Ascending aorta (tissue), 2 donors: ENCODE measurements around the gene FAIM2. TPM values are rescaled to one million over a fixed set of nuclear protein-coding genes. Genes with fewer than 3 reads are reported as not detected.

ENCODE experiments used
- DNase-seq, 2 donors: peaks; one replicate each; pipeline ENCODE4 v3.0.0-alpha.2; 2019; ENCODE audit warnings: low spot score in 2 of 2
- H3K27ac ChIP-seq, 2 donors: fragments of 200-600 bp; sonication (generic); one replicate each; pipeline ENCODE4 v1.5.1; 2016 to 2017; ENCODE audit warnings: mild to moderate bottlenecking in 1 of 2
- H3K27me3 ChIP-seq: fragments of 200-600 bp; sonication (generic); one replicate; pipeline ENCODE4 v1.5.1; 2017
- H3K36me3 ChIP-seq, 2 donors: fragments of 200-600 bp; sonication (generic); one replicate each; pipeline ENCODE4 v1.5.1; 2016
- H3K4me1 ChIP-seq, 2 donors: fragments of 200-600 bp; sonication (generic); one replicate each; pipeline ENCODE4 v1.5.1; 2016 to 2017; ENCODE audit warnings: mild to moderate bottlenecking in 1 of 2
- H3K4me3 ChIP-seq, 2 donors: fragments of 200-600 bp; sonication (generic); one replicate each; pipeline ENCODE4 v1.5.1; 2016 to 2017; ENCODE audit warnings: mild to moderate bottlenecking in 1 of 2
- H3K9me3 ChIP-seq, 2 donors: fragments of 200-600 bp; sonication (generic); one replicate each; pipeline ENCODE4 v1.5.1; 2016
- intact Hi-C: fragments of 100-400 bp; cut with DNase I; formaldehyde crosslinking; loops from one replicate; pipeline ENCODE4 v1.15.1; 2023
- total RNA-seq: library from RNA; depleted of rRNA; stranded (reverse); fragments of >200 nt; gene quantifications from one replicate; pipeline ENCODE4 v1.1.0, GENCODE V29; 2016
- TF ChIP-seq, protein P1 (sequence below), 3 experiments: fragments of 200-600 bp in 2 of 3; fragments of 450-650 bp in 1 of 3; sonication (generic) in 2 of 3; IDR thresholded peaks; one replicate each; pipeline ENCODE4 v1.5.1; 2016 to 2019; ENCODE audit warnings: antibody characterized with exemption in 3 of 3, mild to moderate bottlenecking in 1 of 3, moderate library complexity in 1 of 3

The FAIM2 gene
- total RNA-seq, 1 donor from 2014 or later: 0.75 TPM

DNA sequence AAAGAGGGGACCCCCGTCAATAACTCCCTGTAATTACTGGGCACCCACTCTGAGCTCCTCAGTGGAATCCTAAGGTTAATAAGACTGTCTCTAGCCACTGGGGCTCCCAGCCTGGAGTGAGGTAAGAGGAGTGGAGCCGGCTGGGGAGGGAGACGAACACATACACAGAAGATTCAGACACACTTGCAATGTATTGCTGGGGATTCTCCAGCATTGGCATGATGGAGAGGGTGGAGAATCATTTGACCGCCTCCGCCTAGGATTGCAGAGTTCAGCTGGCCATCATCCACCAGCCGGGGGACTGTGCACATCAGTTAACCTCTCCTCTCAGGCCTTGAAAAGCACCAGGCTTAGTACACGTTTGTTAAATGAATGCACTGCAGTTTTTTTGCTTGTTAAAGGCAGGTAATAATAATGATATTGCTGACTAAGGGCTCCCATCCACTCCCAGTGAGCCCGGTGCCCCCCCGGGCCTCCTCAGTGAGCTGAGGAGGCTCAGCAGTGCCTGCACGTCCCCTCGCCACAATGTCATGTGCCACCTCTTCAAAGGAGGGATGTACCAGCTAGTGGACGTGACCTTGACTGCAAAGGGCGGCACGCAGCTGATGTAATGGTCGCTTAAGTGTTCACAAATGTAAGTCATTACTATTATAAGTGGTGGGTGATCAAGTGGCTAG, 20.3 kb upstream of the FAIM2 start:
- intact Hi-C loops: no loop called here
- Histone ChIP-seq H3K4me3 (no peak overlapping the region), H3K36me3 (no peaks in the 10 kb centered on the region), H3K27me3 (no peaks in the 10 kb centered on the region), H3K27ac (no peak overlapping the region), H3K4me1 (no peaks in the 10 kb centered on the region), H3K9me3 (no peaks in the 10 kb centered on the region)
- peak in 1 of 2 donors; percentile 62 for DNase-seq
- TF ChIP-seq, protein P1, sequence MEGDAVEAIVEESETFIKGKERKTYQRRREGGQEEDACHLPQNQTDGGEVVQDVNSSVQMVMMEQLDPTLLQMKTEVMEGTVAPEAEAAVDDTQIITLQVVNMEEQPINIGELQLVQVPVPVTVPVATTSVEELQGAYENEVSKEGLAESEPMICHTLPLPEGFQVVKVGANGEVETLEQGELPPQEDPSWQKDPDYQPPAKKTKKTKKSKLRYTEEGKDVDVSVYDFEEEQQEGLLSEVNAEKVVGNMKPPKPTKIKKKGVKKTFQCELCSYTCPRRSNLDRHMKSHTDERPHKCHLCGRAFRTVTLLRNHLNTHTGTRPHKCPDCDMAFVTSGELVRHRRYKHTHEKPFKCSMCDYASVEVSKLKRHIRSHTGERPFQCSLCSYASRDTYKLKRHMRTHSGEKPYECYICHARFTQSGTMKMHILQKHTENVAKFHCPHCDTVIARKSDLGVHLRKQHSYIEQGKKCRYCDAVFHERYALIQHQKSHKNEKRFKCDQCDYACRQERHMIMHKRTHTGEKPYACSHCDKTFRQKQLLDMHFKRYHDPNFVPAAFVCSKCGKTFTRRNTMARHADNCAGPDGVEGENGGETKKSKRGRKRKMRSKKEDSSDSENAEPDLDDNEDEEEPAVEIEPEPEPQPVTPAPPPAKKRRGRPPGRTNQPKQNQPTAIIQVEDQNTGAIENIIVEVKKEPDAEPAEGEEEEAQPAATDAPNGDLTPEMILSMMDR (IDR thresholded peaks at IDR 0.05): no peak

DNA sequence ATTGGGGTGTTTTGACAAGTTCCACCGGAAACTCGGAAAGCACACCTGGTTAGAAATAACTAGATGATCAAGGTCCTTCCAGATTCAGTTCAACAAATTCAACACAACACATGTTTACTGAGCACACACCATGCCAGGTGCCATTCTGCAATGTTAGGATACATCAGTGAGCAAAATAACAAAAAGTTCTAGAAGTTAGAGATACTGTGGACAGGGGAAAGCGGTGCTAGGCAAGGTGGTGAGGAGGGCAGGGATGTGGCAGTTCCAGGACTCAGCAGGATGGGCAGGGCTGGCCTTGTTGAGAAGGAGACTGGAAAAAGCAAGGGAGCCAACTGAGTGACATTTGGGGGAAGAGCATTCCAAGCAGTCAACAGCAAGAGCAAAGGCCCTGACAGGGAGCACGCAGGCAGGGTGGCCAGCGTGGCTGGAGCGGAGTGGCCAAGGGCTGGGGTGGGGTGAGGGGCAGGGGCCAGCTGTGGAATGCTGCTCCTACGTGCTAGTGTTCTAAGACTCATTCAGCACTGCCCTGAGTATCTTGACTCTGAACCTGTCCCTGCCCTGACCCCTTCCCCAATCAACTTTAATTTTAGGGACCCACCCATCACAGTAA, 19.4 kb upstream of the FAIM2 start:
- peak in 1 of 2 donors; percentile 63 for DNase-seq
- TF ChIP-seq, protein P1 (IDR thresholded peaks at IDR 0.05): no peak
- intact Hi-C loops: no loop called here
- Histone ChIP-seq H3K27ac (no peak overlapping the region), H3K36me3 (no peaks in the 10 kb centered on the region), H3K4me3 (no peak overlapping the region), H3K27me3 (no peaks in the 10 kb centered on the region), H3K9me3 (no peaks in the 10 kb centered on the region), H3K4me1 (no peaks in the 10 kb centered on the region)

DNA sequence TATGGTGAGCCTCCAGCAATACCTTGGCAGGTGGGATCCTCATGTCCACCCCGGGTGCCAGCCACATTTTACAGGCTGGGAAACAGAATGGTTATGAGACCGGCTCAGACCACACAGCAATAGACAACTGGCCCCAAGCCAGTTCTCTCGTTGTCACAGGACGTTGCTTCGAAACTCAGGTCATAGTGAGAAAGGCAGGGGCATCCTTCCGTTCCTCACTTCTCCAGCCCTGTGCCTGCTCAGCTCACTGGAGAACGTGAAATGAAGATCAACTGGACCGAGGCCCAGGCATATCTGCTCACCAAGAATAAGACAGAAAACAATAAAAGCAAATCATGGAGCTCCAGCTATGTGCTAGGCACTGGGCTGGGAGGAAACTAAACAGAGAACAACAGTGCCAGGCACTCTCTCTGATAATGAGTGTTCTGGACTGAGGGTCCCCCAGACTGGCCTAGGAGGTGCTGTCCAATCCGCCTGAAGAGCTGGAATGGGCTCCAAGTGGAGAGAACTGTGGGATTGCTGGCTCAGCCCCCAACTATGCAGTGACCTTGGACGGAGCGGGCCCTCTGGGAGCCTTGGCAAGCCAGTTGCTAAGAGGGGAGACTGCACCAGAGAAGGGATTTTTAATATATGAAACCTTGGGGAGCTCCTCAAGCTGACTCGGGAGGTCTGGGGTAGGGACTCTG, 18.8 kb upstream of the FAIM2 start:
- peak in 1 of 2 donors; percentile 61 for DNase-seq
- Histone ChIP-seq H3K27ac (peak overlapping the region in 1 of 2 donors; percentile 18), H3K36me3 (no peaks in the 10 kb centered on the region), H3K27me3 (no peaks in the 10 kb centered on the region), H3K9me3 (no peaks in the 10 kb centered on the region), H3K4me1 (no peaks in the 10 kb centered on the region), H3K4me3 (no peak overlapping the region)
- TF ChIP-seq, protein P1 (IDR thresholded peaks at IDR 0.05): no peak
- intact Hi-C loops: no loop called here

DNA sequence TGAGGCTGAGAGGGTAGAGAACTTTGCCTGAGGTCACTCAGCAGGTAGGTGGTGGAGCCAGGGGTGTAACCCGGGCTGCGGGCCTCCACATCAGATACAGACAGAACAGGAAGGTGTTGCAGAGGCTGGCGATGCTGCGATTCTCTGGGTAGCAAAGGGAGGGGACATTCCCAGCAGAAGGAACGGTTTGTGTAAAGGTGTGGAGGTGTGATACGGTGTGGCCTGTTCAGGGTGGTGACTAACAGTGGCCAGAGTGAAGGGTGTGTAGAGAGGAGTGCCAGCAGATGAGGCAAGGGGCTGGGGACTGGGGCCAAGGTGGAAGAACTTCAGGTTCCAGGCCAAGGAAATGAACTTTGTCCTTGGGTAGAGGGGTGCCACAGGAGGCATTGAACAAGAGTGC, 18.2 kb upstream of the FAIM2 start:
- intact Hi-C loops: no loop called here

DNA sequence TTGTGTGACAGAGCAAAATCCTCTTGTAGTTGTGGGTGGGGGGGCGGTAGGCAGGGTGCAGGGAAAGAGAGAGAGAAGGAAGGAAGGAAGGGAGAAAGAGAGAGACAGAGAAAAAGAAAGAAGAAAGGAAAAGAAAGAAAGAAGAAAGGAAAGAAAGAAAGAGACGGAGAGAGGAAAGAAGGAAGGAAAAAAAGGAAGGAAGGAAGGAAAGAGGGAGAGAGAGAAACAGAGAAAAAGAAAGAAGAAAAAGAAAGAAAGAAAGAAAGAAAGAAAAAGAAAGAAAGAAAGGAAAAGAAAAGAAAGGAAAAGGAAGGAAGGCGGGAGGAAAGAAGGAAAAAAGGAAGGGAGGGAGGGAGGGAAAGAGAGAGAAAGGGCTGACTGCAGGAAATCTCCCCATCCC, 17.6 kb upstream of the FAIM2 start:
- Histone ChIP-seq H3K36me3 (no peaks in the 10 kb centered on the region), H3K4me3 (no peak overlapping the region), H3K27ac (no peak overlapping the region), H3K27me3 (no peaks in the 10 kb centered on the region), H3K9me3 (no peaks in the 10 kb centered on the region), H3K4me1 (no peaks in the 10 kb centered on the region)
- TF ChIP-seq, protein P1 (IDR thresholded peaks at IDR 0.05): no peak
- intact Hi-C loops: no loop called here
- no peak for DNase-seq

More for the DNA sequence above, 18.2 kb upstream of the FAIM2 start:
- TF ChIP-seq, protein P1 (IDR thresholded peaks at IDR 0.05): no peak
- Histone ChIP-seq H3K27me3 (no peaks in the 10 kb centered on the region), H3K27ac (peak overlapping the region in 1 of 2 donors; percentile 18), H3K9me3 (no peaks in the 10 kb centered on the region), H3K4me1 (no peaks in the 10 kb centered on the region), H3K4me3 (no peak overlapping the region), H3K36me3 (no peaks in the 10 kb centered on the region)
- peak in 1 of 2 donors; percentile 35 for DNase-seq
